Gastrocnemius medialis (tissue), 4 donors: ENCODE results near the gene B3GNT7.

ENCODE experiments used
- CTCF ChIP-seq, 5 experiments: fragments of 450-650 bp in 3 of 5; fragments of 200-600 bp in 2 of 5; sonication (generic) in 2 of 5; IDR thresholded peaks in 4 of 5; conservative IDR thresholded peaks in 1 of 5; 1 replicate in 4 of 5; 2 replicates in 1 of 5; pipeline ENCODE4 v1.5.1; 2016 to 2019; ENCODE audit warnings: antibody characterized with exemption in 5 of 5, mild to moderate bottlenecking in 3 of 5, moderate library complexity in 3 of 5
- POLR2A ChIP-seq, 2 donors: fragments of 450-650 bp; IDR thresholded peaks; one replicate each; pipeline ENCODE4 v1.6.1; 2017; ENCODE audit warnings: antibody characterized with exemption in 2 of 2, mild to moderate bottlenecking in 2 of 2, moderate library complexity in 2 of 2

GRCh38 chr2:231415029-231415428 lies 19.5 kb downstream of the B3GNT7 start:
- no peak for TF ChIP-seq POLR2A (IDR thresholded peaks at IDR 0.05)
- no peak for TF ChIP-seq CTCF (IDR thresholded peaks at IDR 0.05 in 4 of 5, conservative IDR thresholded peaks at IDR 0.05 in 1 of 5)
